ENCODE measurements around the gene XBP1. TPM values are rescaled to one million over a fixed set of nuclear protein-coding genes. Genes with fewer than 3 reads are reported as not detected.

XBP1 gene
- total and polyA plus RNA-seq, 2 of the 8 experiments (the other 6 are each of a cell fraction or from before 2014, with no cell fraction given): 99.8 to 131 TPM

- no peak overlapping the region for H3K4me2 ChIP-seq (ENCODE audit: insufficient read depth in 1 of 2, low read depth in 2 of 2, low read length in 2 of 2)
- H3K56ac ChIP-seq (replicated peaks; ENCODE audit: insufficient read length, low read depth, low read length): no peak overlapping the region
Observed at GRCh38 chr22:28793976-28794584, 6.3 kb downstream of the XBP1 start.

More at GRCh38 chr22:28793976-28794584, 6.3 kb downstream of the XBP1 start:
- ChIA-PET POLR2A (ENCODE audit: partially characterized antibody) (interaction anchor here (0.6 to 10.0 kb wide), 12 partner anchors 7 to 165 kb away, joined by 3 to 100 read pairs (median 3); no protein-coding TSS in a partner anchor), CTCF (ENCODE audit: partially characterized antibody) (interaction anchor here (0.9 to 2.8 kb wide), 3 partner anchors 8 to 193 kb away, joined by 3 to 9 read pairs (median 5); no protein-coding TSS in a partner anchor)
- H4K8ac ChIP-seq (ENCODE audit: extremely low read depth, insufficient read depth, low read length): no peak overlapping the region
- no peak overlapping the region for H2BK5ac ChIP-seq (ENCODE audit: low read depth, low read length)
- no peak overlapping the region for H2BK120ac ChIP-seq (replicated peaks; ENCODE audit: low read depth, low read length)
- H3K14ac ChIP-seq (ENCODE audit: insufficient read length): no peak overlapping the region
- 97% methylated on average over 4 of the region's 4 CpGs; no CpG with 5 or more reads in 1 of the 2 experiments for WGBS, 2 experiments (ENCODE audit: extremely low coverage in 1 of 2, insufficient coverage in 1 of 2, insufficient read length in 1 of 2, insufficient replicate concordance in 2 of 2, low coverage in 1 of 2, low lambda C conversion rate in 2 of 2, missing lambda C conversion rate in 1 of 2)
- no peak overlapping the region for H2BK20ac ChIP-seq (ENCODE audit: low read length)
- H3K27ac ChIP-seq (ENCODE audit: low read depth, low read length): no peak overlapping the region
- H3K36me3 ChIP-seq (ENCODE audit: control insufficient read depth in 2 of 4, insufficient read depth in 4 of 4, low read length in 3 of 4): peaks cover 24 to 53% (median 40%) of the 10 kb centered on the region in 4 experiments
- peaks cover under 1% of the 10 kb centered on the region; the same call in 1 of the 2 replicates for H3K23me2 ChIP-seq (ENCODE audit: low read depth, low read length)
- no peak for TF ChIP-seq ASH2L (IDR thresholded peaks at IDR 0.05; ENCODE audit: low read length)
- TF ChIP-seq NANOG (IDR thresholded peaks at IDR 0.05; ENCODE audit: insufficient read depth, low read depth, low read length, poor library complexity, severe bottlenecking): no peak
- TF ChIP-seq CREB1 (IDR thresholded peaks at IDR 0.05): no peak
- TF ChIP-seq KDM5A (IDR thresholded peaks at IDR 0.05; ENCODE audit: low read length): no peak
- TF ChIP-seq SIN3A (conservative IDR thresholded peaks at IDR 0.05 in 1 of 2, IDR thresholded peaks at IDR 0.05 in 1 of 2; ENCODE audit: low read depth in 1 of 2, low read length in 2 of 2): no peak
- TF ChIP-seq YY1 (IDR thresholded peaks at IDR 0.05; ENCODE audit: low read depth, low read length): no peak
- no peak for TF ChIP-seq SP2 (IDR thresholded peaks at IDR 0.05; ENCODE audit: low read length)
- no peak for TF ChIP-seq USF2 (IDR thresholded peaks at IDR 0.05; ENCODE audit: low read length)
- TF ChIP-seq POU5F1 (IDR thresholded peaks at IDR 0.05; ENCODE audit: low read depth, low read length): no peak
- no peak overlapping the region for H3K4me3 ChIP-seq (ENCODE audit: extremely low read depth in 1 of 4, insufficient read depth in 2 of 4, low read depth in 3 of 4, low read length in 4 of 4)
- H3K79me2 ChIP-seq (ENCODE audit: control insufficient read depth in 1 of 2, insufficient read depth in 2 of 2, low read length in 2 of 2): peaks cover 2 to 23% of the 10 kb centered on the region in 2 experiments
- H3K27me3 ChIP-seq (replicated peaks in 1 of 4; ENCODE audit: control insufficient read depth in 3 of 4, extremely low read depth in 1 of 4, insufficient read depth in 3 of 4, low read length in 3 of 4): no peaks in the 10 kb centered on the region
- no peak overlapping the region for H2AK5ac ChIP-seq (ENCODE audit: low read depth, low read length)
- no peak overlapping the region for H3K4ac ChIP-seq (replicated peaks; ENCODE audit: insufficient read length, low read depth, low read length)
- no peak overlapping the region for H3K9ac ChIP-seq (replicated peaks in 1 of 4; ENCODE audit: extremely low read depth in 1 of 4, low read depth in 3 of 4, low read length in 3 of 4)
- no peaks in the 10 kb centered on the region for H3K9me3 ChIP-seq (ENCODE audit: insufficient read depth in 2 of 2, low read depth in 1 of 2, low read length in 1 of 2)
- no peak overlapping the region for H3K18ac ChIP-seq (ENCODE audit: extremely low read depth, low read length)
- no peak overlapping the region for H2BK12ac ChIP-seq (ENCODE audit: low read depth, low read length)
- H3K23ac ChIP-seq (ENCODE audit: insufficient read length): no peak overlapping the region
- DNase-seq (ENCODE audit: low read depth in 1 of 2, low spot score in 2 of 2) (no peak), FAIRE-seq (no peak)
- H4K91ac ChIP-seq (replicated peaks; ENCODE audit: insufficient read length, low read length): no peak overlapping the region
- H4K20me1 ChIP-seq (replicated peaks in 1 of 2; ENCODE audit: control insufficient read depth in 1 of 2, insufficient read depth in 2 of 2, low read length in 2 of 2): peaks cover 3 to 10% of the 10 kb centered on the region in 2 experiments
- H3K4me1 ChIP-seq (replicated peaks in 1 of 4; ENCODE audit: control insufficient read depth in 3 of 4, insufficient read depth in 4 of 4, low read length in 3 of 4): no peaks in the 10 kb centered on the region
- no peaks in the 10 kb centered on the region; the same call in 1 of the 2 replicates for H3K79me1 ChIP-seq (ENCODE audit: low read depth, low read length)
- H4K5ac ChIP-seq (ENCODE audit: insufficient read length, low read depth, low read length): no peak overlapping the region
- no peak overlapping the region for H2AFZ ChIP-seq (ENCODE audit: low read length)
- no peak overlapping the region for H2BK15ac ChIP-seq (ENCODE audit: low read length)

Measured in H1 (cell line).